Stomach smooth muscle (tissue), 2 donors: ENCODE measurements around the gene SLC44A5.

ENCODE experiments used
- H3K27ac ChIP-seq: one replicate; pipeline ENCODE4 v1.7.0; 2013; ENCODE audit warnings: mild to moderate bottlenecking, low read length, inconsistent platforms
- H3K27me3 ChIP-seq, 2 donors: one replicate each; pipeline ENCODE4 v1.7.0; 2013; ENCODE audit warnings: low read length in 2 of 2; ENCODE audit not compliant: insufficient read depth in 2 of 2, control insufficient read depth in 1 of 2
- H3K36me3 ChIP-seq, 2 donors: one replicate each; pipeline ENCODE4 v1.7.0; 2013; ENCODE audit warnings: low read length in 2 of 2; ENCODE audit not compliant: control insufficient read depth in 2 of 2, insufficient read depth in 2 of 2
- H3K4me1 ChIP-seq: one replicate; pipeline ENCODE4 v1.7.0; 2013; ENCODE audit warnings: low read length; ENCODE audit not compliant: control insufficient read depth, insufficient read depth
- H3K4me3 ChIP-seq, 2 donors: one replicate each; pipeline ENCODE4 v1.7.0; 2013; ENCODE audit warnings: low read length in 2 of 2
- H3K9ac ChIP-seq, 2 donors: one replicate each; pipeline ENCODE4 v1.7.0; 2013; ENCODE audit warnings: low read length in 2 of 2, mild to moderate bottlenecking in 1 of 2
- H3K9me3 ChIP-seq, 2 donors: one replicate each; pipeline ENCODE4 v1.7.0; 2013; ENCODE audit warnings: low read length in 2 of 2; ENCODE audit not compliant: control insufficient read depth in 2 of 2
- donor health status: healthy.
- donor health status: Pancreatic carcinoma.

SLC44A5 gene

GRCh38 chr1:75334876-75335389 is 276.0 kb downstream of the SLC44A5 start:
- H3K9me3 ChIP-seq = no peaks in the 10 kb centered on the region
- H3K27ac ChIP-seq = no peak overlapping the region
- no peaks in the 10 kb centered on the region for H3K36me3 ChIP-seq
- H3K4me3 ChIP-seq = no peak overlapping the region
- no peak overlapping the region for H3K9ac ChIP-seq
- H3K4me1 ChIP-seq = no peaks in the 10 kb centered on the region
- H3K27me3 ChIP-seq = no peaks in the 10 kb centered on the region

- no peak overlapping the region for H3K27ac ChIP-seq
- no peak overlapping the region for H3K4me3 ChIP-seq
- H3K9ac ChIP-seq = no peak overlapping the region
- no peaks in the 10 kb centered on the region for H3K9me3 ChIP-seq
- no peaks in the 10 kb centered on the region for H3K4me1 ChIP-seq
- no peaks in the 10 kb centered on the region for H3K36me3 ChIP-seq
- H3K27me3 ChIP-seq = no peaks in the 10 kb centered on the region
Measured at GRCh38 chr1:75330624-75331023, 280.3 kb downstream of the SLC44A5 start.

DNA sequence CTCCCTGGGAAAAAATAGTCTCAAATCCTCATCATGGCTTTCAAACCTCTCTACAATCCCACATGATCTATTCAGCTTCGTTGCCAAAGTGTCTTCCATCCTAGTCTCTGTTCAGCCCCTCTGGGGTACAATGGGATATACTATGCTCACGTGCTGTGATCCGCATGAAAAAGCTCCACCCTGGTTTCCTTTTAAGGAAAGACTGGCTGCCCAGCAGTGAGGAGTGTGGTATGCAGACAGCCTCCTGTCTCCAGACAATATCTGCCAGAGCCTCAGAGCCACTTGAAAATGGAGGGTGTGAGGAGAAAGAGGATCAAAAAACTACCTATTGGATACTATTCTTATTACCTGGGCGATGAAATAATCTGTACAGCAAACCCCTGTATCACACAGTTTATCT is 282.2 kb downstream of the SLC44A5 start:
- Histone ChIP-seq H3K36me3 (no peaks in the 10 kb centered on the region), H3K9ac (no peak overlapping the region), H3K27me3 (no peaks in the 10 kb centered on the region), H3K9me3 (no peaks in the 10 kb centered on the region), H3K4me1 (no peaks in the 10 kb centered on the region), H3K27ac (no peak overlapping the region), H3K4me3 (no peak overlapping the region)

GRCh38 chr1:75327395-75327794 is 283.5 kb downstream of the SLC44A5 start:
- Histone ChIP-seq H3K27me3 (no peaks in the 10 kb centered on the region), H3K4me3 (no peak overlapping the region), H3K9ac (no peak overlapping the region), H3K9me3 (no peaks in the 10 kb centered on the region), H3K36me3 (no peaks in the 10 kb centered on the region), H3K4me1 (no peaks in the 10 kb centered on the region), H3K27ac (no peak overlapping the region)

DNA sequence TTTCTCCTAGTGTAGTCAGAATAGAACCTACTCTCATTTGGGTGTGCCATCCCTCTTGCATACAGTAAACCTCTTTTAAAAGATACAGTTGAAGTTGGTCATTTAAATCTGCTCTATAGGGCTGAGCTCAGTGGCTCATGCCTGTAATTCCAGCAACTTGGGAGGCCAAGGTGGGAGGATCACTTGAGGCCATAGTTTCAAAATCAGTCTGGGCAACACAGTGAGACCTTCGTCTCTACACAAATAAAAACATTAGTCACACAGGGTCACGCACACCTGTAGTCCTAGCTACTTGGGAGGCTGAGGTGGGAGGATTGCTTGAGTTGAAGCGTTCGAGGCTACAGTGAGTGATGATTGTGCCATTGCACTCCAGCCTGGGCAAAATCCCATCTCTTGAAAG is 292.9 kb downstream of the SLC44A5 start:
- H3K4me3 ChIP-seq = no peak overlapping the region
- no peak overlapping the region for H3K9ac ChIP-seq
- no peaks in the 10 kb centered on the region for H3K27me3 ChIP-seq
- H3K4me1 ChIP-seq = no peaks in the 10 kb centered on the region
- peaks cover 0 to 3% of the 10 kb centered on the region in 2 donors for H3K9me3 ChIP-seq
- no peaks in the 10 kb centered on the region for H3K36me3 ChIP-seq
- no peak overlapping the region for H3K27ac ChIP-seq

DNA sequence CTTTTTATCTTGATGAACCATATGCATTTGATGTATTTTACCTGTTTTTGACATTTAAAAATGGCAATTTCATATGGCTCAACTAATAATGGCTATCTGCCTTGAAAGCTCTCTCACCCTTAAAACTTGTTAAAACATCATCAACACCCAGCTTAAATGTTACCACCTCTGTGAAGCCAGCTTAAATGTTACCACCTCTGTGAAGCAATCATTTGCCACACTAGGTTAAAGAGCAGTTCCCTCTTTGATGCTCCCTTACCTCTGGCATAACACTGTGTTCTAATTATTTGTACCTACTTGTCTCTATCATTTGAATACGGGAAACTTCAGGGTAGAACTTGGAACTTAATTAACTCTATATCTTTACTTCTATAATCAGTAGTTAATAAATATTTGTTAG is 294.7 kb downstream of the SLC44A5 start:
- H3K4me3 ChIP-seq = no peak overlapping the region
- no peaks in the 10 kb centered on the region for H3K36me3 ChIP-seq
- H3K27me3 ChIP-seq = no peaks in the 10 kb centered on the region
- H3K9me3 ChIP-seq = peaks cover 0 to under 1% of the 10 kb centered on the region in 2 donors
- no peak overlapping the region for H3K27ac ChIP-seq
- H3K4me1 ChIP-seq = no peaks in the 10 kb centered on the region
- H3K9ac ChIP-seq = no peak overlapping the region

DNA sequence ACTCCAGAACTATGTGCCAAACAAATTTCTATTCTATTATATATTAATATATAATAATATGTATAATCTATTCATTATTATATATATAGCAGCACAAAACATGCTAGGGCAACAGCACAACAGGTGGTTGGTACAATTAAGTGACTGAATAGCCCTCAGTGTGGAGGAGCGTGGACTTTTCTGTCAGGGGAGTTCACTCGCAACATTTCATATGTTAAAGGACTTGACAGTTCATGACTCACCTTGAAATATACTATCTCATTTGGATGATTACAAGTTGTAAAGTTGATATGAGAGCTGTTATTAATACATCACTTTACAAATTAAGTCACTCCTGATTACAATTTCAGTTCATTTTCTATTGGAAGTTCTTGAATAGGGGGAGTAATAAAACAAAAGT is 298.3 kb downstream of the SLC44A5 start:
- Histone ChIP-seq H3K4me1 (no peaks in the 10 kb centered on the region), H3K27ac (no peak overlapping the region), H3K36me3 (no peaks in the 10 kb centered on the region), H3K4me3 (no peak overlapping the region), H3K9me3 (no peaks in the 10 kb centered on the region), H3K9ac (no peak overlapping the region), H3K27me3 (no peaks in the 10 kb centered on the region)

- Histone ChIP-seq H3K36me3 (no peaks in the 10 kb centered on the region), H3K9me3 (no peaks in the 10 kb centered on the region), H3K9ac (no peak overlapping the region), H3K4me1 (no peaks in the 10 kb centered on the region), H3K4me3 (no peak overlapping the region), H3K27ac (no peak overlapping the region), H3K27me3 (no peaks in the 10 kb centered on the region)
Measured at GRCh38 chr1:75310067-75310466, 300.8 kb downstream of the SLC44A5 start.

GRCh38 chr1:75308365-75308764 is 302.5 kb downstream of the SLC44A5 start:
- no peaks in the 10 kb centered on the region for H3K36me3 ChIP-seq
- H3K27ac ChIP-seq = no peak overlapping the region
- H3K9ac ChIP-seq = no peak overlapping the region
- H3K4me3 ChIP-seq = no peak overlapping the region
- no peaks in the 10 kb centered on the region for H3K9me3 ChIP-seq
- H3K4me1 ChIP-seq = no peaks in the 10 kb centered on the region
- no peaks in the 10 kb centered on the region for H3K27me3 ChIP-seq

DNA sequence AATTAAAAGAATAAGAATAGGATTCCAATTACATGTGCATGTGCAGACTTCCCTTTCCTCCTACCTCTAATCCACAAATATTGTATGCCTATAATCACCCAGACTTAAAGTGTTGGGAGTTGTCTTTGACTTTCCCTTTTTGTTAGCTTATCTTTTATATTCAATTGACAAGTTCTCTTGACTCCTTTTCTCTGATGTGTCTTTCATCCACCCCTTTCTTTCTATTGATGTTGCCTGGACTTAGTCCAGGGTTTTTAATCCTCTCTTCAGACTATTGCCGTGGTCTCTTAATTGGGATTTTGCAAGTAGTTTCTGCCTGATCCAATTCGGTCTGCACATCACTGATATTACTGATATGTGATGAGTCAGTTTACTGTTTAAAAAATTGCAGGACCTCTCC is 305.9 kb downstream of the SLC44A5 start:
- H3K27ac ChIP-seq = no peak overlapping the region
- no peak overlapping the region for H3K4me3 ChIP-seq
- no peaks in the 10 kb centered on the region for H3K36me3 ChIP-seq
- H3K9me3 ChIP-seq = no peaks in the 10 kb centered on the region
- H3K4me1 ChIP-seq = no peaks in the 10 kb centered on the region
- H3K27me3 ChIP-seq = no peaks in the 10 kb centered on the region
- no peak overlapping the region for H3K9ac ChIP-seq

DNA sequence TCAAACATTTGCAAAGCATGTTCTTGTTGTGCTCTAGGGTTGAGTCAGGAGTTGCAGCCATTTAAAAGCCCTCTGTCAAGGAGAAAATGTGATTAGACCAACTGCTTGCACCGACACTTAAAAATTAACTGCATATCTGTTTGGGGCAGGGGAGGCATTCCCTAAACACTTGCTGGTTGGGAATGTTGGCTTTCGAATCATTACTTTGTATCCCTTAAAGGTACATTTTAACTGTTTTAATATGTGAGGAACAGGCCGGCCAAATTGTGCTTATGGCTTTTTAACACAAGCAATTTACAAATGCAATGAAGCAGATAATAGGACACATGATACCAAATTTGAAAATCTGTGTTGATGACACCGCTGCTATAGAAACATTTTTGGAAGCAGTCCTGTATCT is 317.6 kb downstream of the SLC44A5 start:
- Histone ChIP-seq H3K4me1 (no peaks in the 10 kb centered on the region), H3K4me3 (no peak overlapping the region), H3K27ac (no peak overlapping the region), H3K9ac (no peak overlapping the region), H3K9me3 (no peaks in the 10 kb centered on the region), H3K36me3 (no peaks in the 10 kb centered on the region), H3K27me3 (no peaks in the 10 kb centered on the region)
